Endometrial microvascular endothelial cells (primary cell): ENCODE results near the gene CTNNA2. TPM values are rescaled to one million over a fixed set of nuclear protein-coding genes. Genes with fewer than 3 reads are reported as not detected.

Experiments
- in situ Hi-C: cut with HindIII; loops from 2 replicates; pipeline ENCODE4 v1.10.0; 2017; ENCODE audit warnings: low sequenced_read_pairs, low pct_unique_long_range_greater_than_20kb; ENCODE audit errors: inconsistent ontology term
- total RNA-seq: library from RNA; depleted of rRNA; stranded (reverse); fragments of >200 nt; gene quantifications from one replicate; pipeline ENCODE4 v1.2.3, GENCODE V29; 2015; ENCODE audit errors: inconsistent ontology term

The CTNNA2 gene
- total RNA-seq, 1 donor from 2014 or later = not detected

- in situ Hi-C loops = no loop called here
Observed at GRCh38 chr2:79984476-79984875, 471.6 kb downstream of the CTNNA2 start.

GRCh38 chr2:79985145-79985544, 472.3 kb downstream of the CTNNA2 start:
- in situ Hi-C loops = no loop called here

GRCh38 chr2:79985571-79985970, 472.7 kb downstream of the CTNNA2 start:
- in situ Hi-C loops = no loop called here

- in situ Hi-C loops = no loop called here
Observed at GRCh38 chr2:79993144-79993543, 480.3 kb downstream of the CTNNA2 start.

GRCh38 chr2:79994161-79994560, 481.3 kb downstream of the CTNNA2 start:
- in situ Hi-C loops = no loop called here

GRCh38 chr2:79994965-79995364, 482.1 kb downstream of the CTNNA2 start:
- in situ Hi-C loops = no loop called here

GRCh38 chr2:79996709-79997108, 483.9 kb downstream of the CTNNA2 start:
- in situ Hi-C loops = no loop called here

GRCh38 chr2:80001701-80002101, 488.9 kb downstream of the CTNNA2 start:
- in situ Hi-C loops = no loop called here

GRCh38 chr2:80002112-80002511, 489.3 kb downstream of the CTNNA2 start:
- in situ Hi-C loops = no loop called here

- in situ Hi-C loops = no loop called here
Observed at GRCh38 chr2:80002568-80003157, 489.8 kb downstream of the CTNNA2 start.

- in situ Hi-C loops = no loop called here
Observed at GRCh38 chr2:80007777-80008503, 495.1 kb downstream of the CTNNA2 start.

- in situ Hi-C loops = no loop called here
Observed at GRCh38 chr2:80008596-80008995, 495.7 kb downstream of the CTNNA2 start.

- in situ Hi-C loops = no loop called here
Observed at GRCh38 chr2:80009211-80009610, 496.4 kb downstream of the CTNNA2 start.

GRCh38 chr2:80012061-80012460, 499.2 kb downstream of the CTNNA2 start:
- in situ Hi-C loops = no loop called here

GRCh38 chr2:80014637-80015036, 501.8 kb downstream of the CTNNA2 start:
- in situ Hi-C loops = no loop called here

GRCh38 chr2:80016171-80016570, 503.3 kb downstream of the CTNNA2 start:
- in situ Hi-C loops = no loop called here

GRCh38 chr2:80019571-80020460, 507.0 kb downstream of the CTNNA2 start:
- in situ Hi-C loops = no loop called here

- in situ Hi-C loops = no loop called here
Observed at GRCh38 chr2:80022018-80022417, 509.2 kb downstream of the CTNNA2 start.

GRCh38 chr2:80026040-80026729, 513.3 kb downstream of the CTNNA2 start:
- in situ Hi-C loops = no loop called here
